SU-DHL-6 (cell line): ENCODE results near the gene POU6F2.
"Not testable (repeated sequence)": the region's sequence is repeated elsewhere in the genome, so short reads cannot be mapped to it uniquely, and the experiment has no call there.

Experiments used
- H2AFZ ChIP-seq: fragments of 200-600 bp; sonication (generic); 2 replicates; pipeline ENCODE4 v1.6.1; 2014; ENCODE audit warnings: low read depth, mild to moderate bottlenecking, moderate library complexity, mixed read lengths, antibody characterized with exemption, low read length; ENCODE audit not compliant: severe bottlenecking
- H3F3A ChIP-seq: fragments of 200-600 bp; shearing (Covaris generic); 2 replicates; pipeline ENCODE4 v1.6.0; 2016; ENCODE audit warnings: antibody characterized with exemption, mild to moderate bottlenecking; ENCODE audit not compliant: insufficient read depth
- H3K27ac ChIP-seq: fragments of 200-600 bp; sonication (generic); 2 replicates; pipeline ENCODE4 v1.5.1; 2016; ENCODE audit warnings: low read depth, mild to moderate bottlenecking, low read length, moderate library complexity, mixed read lengths
- H3K27me3 ChIP-seq: fragments of 200-600 bp; sonication (generic), shearing (Covaris generic); 2 replicates; pipeline ENCODE4 v1.6.0; 2014; ENCODE audit warnings: mild to moderate bottlenecking, low read length
- H3K36me3 ChIP-seq: fragments of 200-600 bp; sonication (generic); 2 replicates; pipeline ENCODE4 v1.6.1; 2014; ENCODE audit warnings: mild to moderate bottlenecking, low read length, mixed read lengths
- H3K4me2 ChIP-seq: fragments of 300-600, 200-600 bp; shearing (Covaris generic), sonication (generic); 2 replicates; pipeline ENCODE4 v1.6.0; 2014; ENCODE audit warnings: low read length, low read depth, mild to moderate bottlenecking; ENCODE audit not compliant: poor library complexity, severe bottlenecking
- H3K4me3 ChIP-seq: fragments of 200-600 bp; sonication (generic); 2 replicates; pipeline ENCODE4 v1.5.1; 2014; ENCODE audit warnings: antibody characterized with exemption, low read length, mild to moderate bottlenecking, mixed read lengths; ENCODE audit not compliant: insufficient read depth, poor library complexity, severe bottlenecking
- H3K79me2 ChIP-seq: fragments of 200-600 bp; sonication (generic); 2 replicates; pipeline ENCODE4 v1.6.1; 2014; ENCODE audit warnings: mild to moderate bottlenecking, low read length, moderate library complexity; ENCODE audit not compliant: insufficient read depth
- H3K9ac ChIP-seq: fragments of 200-600 bp; sonication (generic); 2 replicates; pipeline ENCODE4 v1.7.0; 2014; ENCODE audit warnings: mild to moderate bottlenecking, low read length
- H3K9me2 ChIP-seq: fragments of 200-600 bp; sonication (generic); replicated peaks from 2 replicates; pipeline ENCODE4 v1.6.1; 2014; ENCODE audit warnings: low read length; ENCODE audit not compliant: insufficient read depth
- H3K9me3 ChIP-seq: fragments of 200-600 bp; sonication (generic); 2 replicates; pipeline ENCODE4 v1.6.1; 2014; ENCODE audit warnings: low read length, mixed read lengths; ENCODE audit not compliant: insufficient read depth
- H4K20me1 ChIP-seq: fragments of 200-600 bp; sonication (generic); 2 replicates; pipeline ENCODE4 v1.6.1; 2014; ENCODE audit warnings: low read depth, mild to moderate bottlenecking, antibody characterized with exemption, low read length, moderate library complexity, mixed read lengths
- CTCF ChIP-seq: fragments of 200-600 bp; sonication (generic); IDR thresholded peaks from one replicate; pipeline ENCODE4 v1.5.1; 2017; ENCODE audit warnings: antibody characterized with exemption, mild to moderate bottlenecking, low read length, moderate library complexity; ENCODE audit not compliant: insufficient read depth, poor library complexity, severe bottlenecking
- EZH2phosphoT487 ChIP-seq: fragments of 200-600 bp; sonication (generic), shearing (Covaris generic); conservative IDR thresholded peaks from 2 replicates; pipeline ENCODE4 v1.6.1; 2018; ENCODE audit warnings: mild to moderate bottlenecking, antibody characterized with exemption, low read length, moderate library complexity, mixed read lengths

POU6F2 gene

GRCh38 chr7:39321909-39322498, 344.3 kb downstream of the POU6F2 start:
- H3K4me2 ChIP-seq: no peak overlapping the region
- no peaks in the 10 kb centered on the region for H3K9me3 ChIP-seq
- H3K4me3 ChIP-seq: no peak overlapping the region
- TF ChIP-seq EZH2phosphoT487: no peak
- no peak for TF ChIP-seq CTCF
- no peaks in the 10 kb centered on the region for H3F3A ChIP-seq
- H3K79me2 ChIP-seq: no peaks in the 10 kb centered on the region
- no peaks in the 10 kb centered on the region for H3K27me3 ChIP-seq
- no peak overlapping the region for H2AFZ ChIP-seq
- no peaks in the 10 kb centered on the region for H4K20me1 ChIP-seq
- H3K9me2 ChIP-seq: no peaks in the 10 kb centered on the region
- H3K9ac ChIP-seq: no peak overlapping the region
- H3K27ac ChIP-seq: no peak overlapping the region
- no peaks in the 10 kb centered on the region for H3K36me3 ChIP-seq

- no peak for TF ChIP-seq CTCF
- TF ChIP-seq EZH2phosphoT487: no peak
- H3K27ac ChIP-seq: no peak overlapping the region
- H3K9me3 ChIP-seq: no peaks in the 10 kb centered on the region
- H4K20me1 ChIP-seq: no peaks in the 10 kb centered on the region
- no peaks in the 10 kb centered on the region for H3K9me2 ChIP-seq
- H3K4me2 ChIP-seq: no peak overlapping the region
- no peak overlapping the region for H3K4me3 ChIP-seq
- H3K36me3 ChIP-seq: no peaks in the 10 kb centered on the region
- H2AFZ ChIP-seq: no peak overlapping the region
- no peaks in the 10 kb centered on the region for H3K79me2 ChIP-seq
- H3K27me3 ChIP-seq: no peaks in the 10 kb centered on the region
- no peak overlapping the region for H3K9ac ChIP-seq
- no peaks in the 10 kb centered on the region for H3F3A ChIP-seq
These were observed 346.5 kb downstream of the POU6F2 start for GRCh38 chr7:39324139-39324760.

- not testable (repeated sequence) for H4K20me1 ChIP-seq, H3K27me3 ChIP-seq, H3K79me2 ChIP-seq, H3F3A ChIP-seq, H3K27ac ChIP-seq, H3K4me3 ChIP-seq, H3K36me3 ChIP-seq, H3K9me3 ChIP-seq, H3K9ac ChIP-seq, H3K9me2 ChIP-seq, H2AFZ ChIP-seq, H3K4me2 ChIP-seq
These were observed 353.9 kb downstream of the POU6F2 start for GRCh38 chr7:39331607-39332006.

- H3K27me3 ChIP-seq: no peaks in the 10 kb centered on the region
- no peak overlapping the region for H3K4me2 ChIP-seq
- no peaks in the 10 kb centered on the region for H3K9me3 ChIP-seq
- H4K20me1 ChIP-seq: no peaks in the 10 kb centered on the region
- no peak overlapping the region for H2AFZ ChIP-seq
- no peaks in the 10 kb centered on the region for H3F3A ChIP-seq
- no peaks in the 10 kb centered on the region for H3K9me2 ChIP-seq
- no peaks in the 10 kb centered on the region for H3K79me2 ChIP-seq
- no peaks in the 10 kb centered on the region for H3K36me3 ChIP-seq
- no peak for TF ChIP-seq EZH2phosphoT487
- H3K4me3 ChIP-seq: no peak overlapping the region
- H3K27ac ChIP-seq: no peak overlapping the region
- H3K9ac ChIP-seq: no peak overlapping the region
These were observed 354.4 kb downstream of the POU6F2 start for GRCh38 chr7:39332142-39332541.
